ENCODE results near the gene KLHL21. TPM values are rescaled to one million over a fixed set of nuclear protein-coding genes. Genes with fewer than 3 reads are reported as not detected.
A peak's percentile ranks its signal among the peaks of the same experiment; 100 is the strongest.

The KLHL21 gene
- polyA plus RNA-seq (2011; rRNA removed) (3.3 and 3.5 TPM in 2 replicates), polyA plus RNA-seq (2017; fragmentation: RNase III; extraction: RNeasy Plus Mini Kit Qiagen cat#74134 plus additional on column Dnase treatment) (9.2 to 10.5 TPM (median 10.2 TPM) in 3 replicates), polyA minus RNA-seq (2011; rRNA and poly(A)+ RNA removed) (4.0 and 5.0 TPM in 2 replicates)
- 9.3 and 12.1 TPM in 2 replicates for polyA plus RNA-seq (2012; cell fraction: cytosol; rRNA removed)
- 24.8 and 37.6 TPM in 2 replicates for polyA plus RNA-seq (2012; cell fraction: nucleus; rRNA removed)

GRCh38 chr1:6602669-6603237 is at the start of gene KLHL21:
TSS of gene KLHL21 (minus strand) at chr1:6602869. CDS start at chr1:6602817, 52 bp downstream.
- no peaks in the 10 kb centered on the region for H3K9me3 ChIP-seq
- FAIRE-seq (no peak), ATAC-seq (peak; percentile 77 to 80), DNase-seq (ENCODE audit: low read depth in 1 of 2, low spot score in 1 of 2) (peak; percentile 66 to 74)
- CTCF ChIA-PET = interaction anchor here (1.0 to 1.3 kb wide), 5 partner anchors 12 to 50 kb away, joined by 3 to 4 read pairs (median 3); no protein-coding TSS in a partner anchor
- H3K4me2 ChIP-seq = peak within 1 kb of the TSS; percentile 90
- H3K27ac ChIP-seq = peak within 1 kb of the TSS; percentile 81 to 93
- TF ChIP-seq PHF8 (IDR thresholded peaks at IDR 0.05; ENCODE audit: borderline replicate concordance, low read depth) = 0 out of 2 replicates have a peak, but pooled peaks have one; percentile 54
- TF ChIP-seq PBX3 (IDR thresholded peaks at IDR 0.05) = no peak
- TF ChIP-seq JUN (IDR thresholded peaks at IDR 0.05) = peak; percentile 77 to 87; a peak in 4 of 5 replicates
- peak; percentile 93 for TF ChIP-seq BCL3 (IDR thresholded peaks at IDR 0.05)
- no peak for TF ChIP-seq FOSL2 (IDR thresholded peaks at IDR 0.05)
- peak; percentile 78 for TF ChIP-seq FOSL2 (CRISPR knock-in tag; IDR thresholded peaks at IDR 0.05)
- no peak for TF ChIP-seq BHLHE40 (IDR thresholded peaks at IDR 0.05; ENCODE audit: low read depth, low read length)
- peak; percentile 33; the same call in 1 of the 2 replicates for TF ChIP-seq REST (IDR thresholded peaks at IDR 0.05)
- TF ChIP-seq JUNB (IDR thresholded peaks at IDR 0.05) = no peak
- TF ChIP-seq POLR2A (IDR thresholded peaks at IDR 0.05; ENCODE audit: low read length) = peak; percentile 96
- TF ChIP-seq NFE2L2 (conservative IDR thresholded peaks at IDR 0.05; ENCODE audit: low read length) = no peak
- POLR2A ChIA-PET = interaction anchor here (1.2 kb wide), 1 partner anchor 23 kb away, joined by 6 read pairs; the partner anchor contains the start of gene ZBTB48
- peak within 1 kb of the TSS; percentile 72 for H3K4me3 ChIP-seq
- WGBS (ENCODE audit: missing lambda C conversion rate) = 4% methylated on average over 14 of the region's 84 CpGs
- peaks cover 13% of the 10 kb centered on the region; the same call in 2 of the 3 replicates for H3K4me1 ChIP-seq

- Histone ChIP-seq H3K4me1 (no peaks in the 10 kb centered on the region), H3K9me3 (no peaks in the 10 kb centered on the region), H3K4me2 (no peak overlapping the region), H3K27ac (no peak overlapping the region), H3K4me3 (no peak overlapping the region)
- DNase-seq (ENCODE audit: low read depth in 1 of 2, low spot score in 1 of 2) = no peak
- ATAC-seq = no peak
- FAIRE-seq = no peak
- CTCF ChIA-PET = interaction anchor here (1.1 kb wide), 1 partner anchor 97 kb away, joined by 4 read pairs; the partner anchor contains the start of gene TAS1R1
- POLR2A ChIA-PET = no interaction called here
- no peak for TF ChIP-seq ZC3H11A (IDR thresholded peaks at IDR 0.05)
- no peak for TF ChIP-seq HEYL (CRISPR knock-in tag; IDR thresholded peaks at IDR 0.05)
- TF ChIP-seq ELK1 (IDR thresholded peaks at IDR 0.05; ENCODE audit: low read depth, low read length) = no peak
- no peak for TF ChIP-seq NR3C1 (IDR thresholded peaks at IDR 0.05)
- TF ChIP-seq CHD4 (IDR thresholded peaks at IDR 0.05; ENCODE audit: borderline replicate concordance) = no peak
- no peak for TF ChIP-seq FOXS1 (CRISPR knock-in tag; IDR thresholded peaks at IDR 0.05)
- no peak for TF ChIP-seq KDM5A (IDR thresholded peaks at IDR 0.05)
- TF ChIP-seq RFX5 (IDR thresholded peaks at IDR 0.05) = no peak
- no peak for TF ChIP-seq BCL3 (IDR thresholded peaks at IDR 0.05)
- TF ChIP-seq USF2 (IDR thresholded peaks at IDR 0.05) = no peak
- TF ChIP-seq MAFK (IDR thresholded peaks at IDR 0.05; ENCODE audit: partially characterized antibody) = no peak
- no peak for TF ChIP-seq SREBF2 (IDR thresholded peaks at IDR 0.05)
- no peak for TF ChIP-seq FOSB (CRISPR knock-in tag; IDR thresholded peaks at IDR 0.05)
- TF ChIP-seq POLR2AphosphoS2 (conservative IDR thresholded peaks at IDR 0.05; ENCODE audit: low read length) = no peak
- no peak for TF ChIP-seq EHF (CRISPR knock-in tag; IDR thresholded peaks at IDR 0.05)
- no peak for TF ChIP-seq HOXA7 (CRISPR knock-in tag; IDR thresholded peaks at IDR 0.05)
- WGBS (ENCODE audit: missing lambda C conversion rate) = 94% methylated on average over 14 of the region's 17 CpGs
Measured at GRCh38 chr1:6651909-6652308, 49.2 kb upstream of the KLHL21 start.

All from A549 (cell line).